Subcutaneous abdominal adipose tissue (tissue), 5 donors: ENCODE data around the gene ZNF462.

Experiments
- H3K27ac ChIP-seq: one replicate; pipeline ENCODE4 v1.7.0; 2013; ENCODE audit warnings: low read depth, mild to moderate bottlenecking, inconsistent platforms, low read length, moderate library complexity
- H3K27me3 ChIP-seq, 5 donors: one replicate each; pipeline ENCODE4 v1.7.0; 2013; ENCODE audit warnings: low read length in 5 of 5, inconsistent platforms in 1 of 5; ENCODE audit not compliant: control insufficient read depth in 5 of 5, insufficient read depth in 4 of 5
- H3K36me3 ChIP-seq, 5 donors: one replicate each; pipeline ENCODE4 v1.7.0; 2013; ENCODE audit warnings: low read length in 5 of 5; ENCODE audit not compliant: control insufficient read depth in 5 of 5, insufficient read depth in 5 of 5
- H3K4me1 ChIP-seq, 5 donors: one replicate each; pipeline ENCODE4 v1.7.0; 2013; ENCODE audit warnings: low read length in 5 of 5, mild to moderate bottlenecking in 3 of 5, moderate library complexity in 1 of 5; ENCODE audit not compliant: control insufficient read depth in 5 of 5, insufficient read depth in 5 of 5
- H3K4me3 ChIP-seq, 5 donors: one replicate each; pipeline ENCODE4 v1.7.0; 2013; ENCODE audit warnings: low read length in 5 of 5, low read depth in 1 of 5
- H3K9ac ChIP-seq, 5 donors: one replicate each; pipeline ENCODE4 v1.7.0; 2013; ENCODE audit warnings: low read length in 5 of 5, mild to moderate bottlenecking in 4 of 5, moderate library complexity in 3 of 5
- H3K9me3 ChIP-seq, 5 donors: one replicate each; pipeline ENCODE4 v1.7.0; 2013; ENCODE audit warnings: low read length in 5 of 5; ENCODE audit not compliant: control insufficient read depth in 5 of 5
- donor health status: healthy.
- donor health status: healthy.
- donor health status: healthy.
- donor health status: healthy.
- donor health status: healthy.

The ZNF462 gene

DNA sequence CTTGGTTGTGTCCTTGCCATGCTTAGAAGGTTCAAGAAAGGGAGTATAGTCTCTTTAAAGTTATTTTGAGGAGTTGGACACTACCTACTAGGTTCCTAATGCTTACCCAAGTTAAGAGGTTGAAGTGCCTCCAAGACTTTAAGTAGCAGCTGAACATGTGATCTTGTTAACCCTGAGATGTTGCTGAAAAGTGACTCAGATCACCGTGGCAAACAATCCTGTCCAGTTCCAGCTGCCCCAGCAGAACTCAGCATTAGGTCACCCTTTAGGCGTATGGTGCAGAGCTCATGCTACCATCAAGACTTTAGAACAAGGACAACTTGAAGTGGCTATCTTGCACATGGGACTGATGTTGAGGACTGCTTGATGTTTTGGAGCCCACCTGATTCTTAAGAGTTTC lies 22.5 kb downstream of the ZNF462 start:
- Histone ChIP-seq H3K9me3 (no peaks in the 10 kb centered on the region), H3K27me3 (no peaks in the 10 kb centered on the region), H3K9ac (no peak overlapping the region), H3K4me3 (no peak overlapping the region), H3K27ac (no peak overlapping the region), H3K4me1 (peaks cover 0 to 17% (median 6%) of the 10 kb centered on the region in 5 donors), H3K36me3 (no peaks in the 10 kb centered on the region)

DNA sequence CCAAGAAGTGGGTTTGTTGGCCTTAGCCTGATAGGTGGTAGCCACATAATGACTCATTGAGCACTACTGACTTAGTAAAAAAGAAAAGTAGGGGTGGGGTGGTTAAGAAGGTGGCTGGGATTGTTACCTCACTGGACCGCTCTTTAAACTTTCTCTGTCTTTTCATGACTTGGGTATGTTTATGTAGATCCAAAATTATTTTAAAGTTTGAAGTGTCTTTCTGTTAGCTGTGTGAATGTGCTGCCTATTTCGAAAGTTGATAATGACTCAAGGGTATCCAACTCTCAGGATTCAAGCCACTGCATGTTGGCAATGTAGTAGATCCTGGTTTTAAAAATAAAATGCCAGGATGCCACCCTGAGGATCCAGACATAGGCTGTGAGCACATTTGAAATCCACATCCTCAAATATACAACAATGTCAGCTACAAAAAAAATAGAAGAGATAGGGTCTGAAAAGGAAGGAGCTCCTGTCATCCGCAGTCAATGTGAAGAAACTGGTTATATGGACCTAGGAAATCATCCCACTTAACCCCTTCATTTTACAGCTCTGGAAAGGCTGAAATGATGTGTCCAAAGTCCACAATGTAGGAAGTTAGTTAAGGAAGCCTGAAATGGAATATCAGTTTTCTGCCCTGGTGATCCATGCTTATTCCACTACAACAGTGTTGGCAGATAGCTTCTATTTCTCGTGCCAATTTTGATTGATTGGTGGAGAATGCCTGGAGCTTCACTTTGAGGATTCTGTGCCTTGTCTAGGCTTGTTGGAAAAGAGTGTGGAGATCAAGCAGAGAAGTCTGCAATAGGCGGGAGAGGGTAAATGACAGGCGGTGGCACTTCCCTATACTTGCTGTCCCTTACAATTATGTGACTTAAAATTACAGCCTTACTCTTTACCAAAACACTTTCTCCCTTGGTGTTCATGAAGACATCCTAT lies 23.4 kb downstream of the ZNF462 start:
- Histone ChIP-seq H3K27ac (no peak overlapping the region), H3K27me3 (no peaks in the 10 kb centered on the region), H3K9ac (no peak overlapping the region), H3K4me3 (no peak overlapping the region), H3K9me3 (no peaks in the 10 kb centered on the region), H3K36me3 (no peaks in the 10 kb centered on the region), H3K4me1 (peaks cover 0 to 11% (median 6%) of the 10 kb centered on the region in 5 donors)

DNA sequence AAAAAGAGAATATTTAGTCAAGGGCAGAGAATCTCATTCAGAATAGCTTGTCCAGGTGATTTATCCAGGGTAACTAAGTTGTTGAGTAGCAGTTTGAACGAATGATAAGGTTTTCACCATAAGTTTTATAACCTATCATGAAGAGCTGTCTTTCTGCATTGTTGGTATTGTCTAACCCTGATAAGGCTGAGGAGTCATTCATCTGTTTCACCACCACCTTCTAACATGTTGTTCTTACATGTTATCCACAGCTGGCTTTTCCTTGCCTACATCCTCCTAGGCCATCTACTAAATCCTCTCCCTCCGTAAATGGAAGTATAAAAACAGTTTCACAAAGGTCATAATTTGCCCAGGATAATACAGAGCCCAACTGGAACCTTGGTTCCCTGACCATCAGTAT lies 24.1 kb downstream of the ZNF462 start:
- Histone ChIP-seq H3K27me3 (no peaks in the 10 kb centered on the region), H3K36me3 (no peaks in the 10 kb centered on the region), H3K4me1 (peaks cover 0 to 11% (median 8%) of the 10 kb centered on the region in 5 donors), H3K27ac (no peak overlapping the region), H3K9me3 (no peaks in the 10 kb centered on the region), H3K9ac (no peak overlapping the region), H3K4me3 (no peak overlapping the region)

DNA sequence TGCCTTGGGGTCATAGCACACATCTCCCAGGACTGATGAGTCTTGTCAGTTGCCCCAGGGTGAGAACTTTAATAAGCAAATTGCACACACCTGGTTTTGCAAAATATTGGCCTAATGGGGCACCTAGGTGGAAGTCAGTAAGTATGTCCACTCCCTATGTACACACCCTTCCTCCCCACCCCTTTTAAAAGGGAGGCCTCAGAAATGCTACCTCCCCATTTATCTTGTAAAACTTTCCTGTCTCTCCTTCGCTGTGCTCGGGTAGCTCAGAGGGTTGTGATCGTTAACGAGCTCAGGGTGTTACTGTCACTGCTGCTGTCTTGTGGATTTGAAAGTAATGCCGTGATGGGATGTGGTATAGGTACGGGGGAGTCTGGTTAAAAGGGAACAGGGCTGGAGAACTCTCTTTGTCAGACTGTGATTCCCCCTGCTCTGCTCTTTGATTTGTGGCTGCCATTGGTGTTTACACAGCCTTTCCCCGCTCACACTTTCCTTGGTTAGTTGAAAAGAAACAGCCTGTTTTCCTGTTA lies 26.2 kb downstream of the ZNF462 start:
- Histone ChIP-seq H3K4me3 (no peak overlapping the region), H3K27ac (no peak overlapping the region), H3K4me1 (peaks cover 0 to 20% (median 13%) of the 10 kb centered on the region in 5 donors)

DNA sequence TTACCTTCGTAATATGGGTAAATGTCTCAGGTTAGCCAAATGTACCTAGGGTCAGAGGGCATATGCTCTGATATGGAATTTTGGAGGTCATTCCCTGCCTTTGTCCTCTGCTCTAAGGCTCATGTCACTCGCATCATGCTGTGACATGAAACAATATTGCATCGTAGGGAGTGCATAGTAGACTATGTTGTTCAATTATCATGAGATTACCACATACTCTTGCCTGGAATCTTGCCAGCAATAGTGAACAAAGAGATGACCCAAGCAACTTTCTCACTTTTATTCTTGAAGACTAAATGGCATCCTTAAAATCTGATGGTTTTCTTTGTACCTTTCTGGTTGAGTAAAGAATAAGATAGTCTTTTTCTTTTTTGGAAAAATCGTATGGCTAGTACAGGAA lies 27.6 kb downstream of the ZNF462 start:
- Histone ChIP-seq H3K4me1 (peaks cover 0 to 17% (median 8%) of the 10 kb centered on the region in 5 donors), H3K27ac (no peak overlapping the region), H3K4me3 (no peak overlapping the region), H3K9ac (no peak overlapping the region), H3K9me3 (no peaks in the 10 kb centered on the region), H3K27me3 (no peaks in the 10 kb centered on the region), H3K36me3 (no peaks in the 10 kb centered on the region)

More for the DNA sequence above, 26.2 kb downstream of the ZNF462 start:
- Histone ChIP-seq H3K27me3 (no peaks in the 10 kb centered on the region), H3K9ac (no peak overlapping the region), H3K36me3 (no peaks in the 10 kb centered on the region), H3K9me3 (no peaks in the 10 kb centered on the region)

DNA sequence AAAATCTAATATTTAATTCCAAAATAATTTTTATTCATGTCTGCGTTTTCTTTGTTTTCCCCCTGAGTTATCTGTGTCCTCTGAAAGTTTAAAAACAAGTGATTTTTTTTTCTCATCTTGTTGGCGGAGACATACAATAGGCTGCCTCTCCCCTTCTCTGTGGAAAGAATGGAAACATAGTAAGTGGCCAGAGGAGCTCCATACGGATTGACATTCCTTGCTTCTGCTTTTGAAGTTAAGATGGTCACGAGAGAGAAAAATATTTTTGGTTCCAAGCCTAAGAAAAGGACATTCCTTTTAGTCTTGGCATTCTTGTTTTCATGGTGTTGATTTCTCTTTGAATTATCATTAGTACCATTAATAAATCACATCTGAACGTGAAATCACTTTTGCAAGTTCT lies 28.3 kb downstream of the ZNF462 start:
- Histone ChIP-seq H3K9ac (no peak overlapping the region), H3K27me3 (no peaks in the 10 kb centered on the region), H3K4me3 (no peak overlapping the region), H3K27ac (no peak overlapping the region), H3K9me3 (no peaks in the 10 kb centered on the region), H3K4me1 (peaks cover 0 to 17% (median 7%) of the 10 kb centered on the region in 5 donors), H3K36me3 (no peaks in the 10 kb centered on the region)

DNA sequence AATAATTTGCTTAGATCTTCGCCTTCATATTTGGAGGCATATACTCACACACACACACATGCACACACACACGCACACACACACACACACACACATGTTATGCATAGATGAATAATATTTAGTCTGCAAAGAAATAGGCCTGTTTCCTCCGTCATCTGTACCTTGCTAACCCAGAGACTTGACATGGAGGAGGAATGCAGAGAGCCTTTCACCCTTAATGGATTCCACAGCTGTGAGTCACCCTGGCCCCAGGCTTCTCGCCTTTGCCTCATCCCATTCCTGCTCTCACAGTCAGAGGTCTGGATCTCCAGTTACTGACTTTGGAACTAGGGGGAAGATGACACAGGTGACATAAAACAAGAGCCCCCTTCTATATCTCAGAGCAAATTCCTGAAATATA lies 29.7 kb downstream of the ZNF462 start:
- no peaks in the 10 kb centered on the region for H3K9me3 ChIP-seq
- H3K27me3 ChIP-seq, result no peaks in the 10 kb centered on the region
- no peaks in the 10 kb centered on the region for H3K36me3 ChIP-seq
- no peak overlapping the region for H3K9ac ChIP-seq
- no peak overlapping the region for H3K4me3 ChIP-seq
- H3K4me1 ChIP-seq, result peaks cover 0 to 25% (median 14%) of the 10 kb centered on the region in 5 donors
- peak overlapping the region; percentile 6 for H3K27ac ChIP-seq

DNA sequence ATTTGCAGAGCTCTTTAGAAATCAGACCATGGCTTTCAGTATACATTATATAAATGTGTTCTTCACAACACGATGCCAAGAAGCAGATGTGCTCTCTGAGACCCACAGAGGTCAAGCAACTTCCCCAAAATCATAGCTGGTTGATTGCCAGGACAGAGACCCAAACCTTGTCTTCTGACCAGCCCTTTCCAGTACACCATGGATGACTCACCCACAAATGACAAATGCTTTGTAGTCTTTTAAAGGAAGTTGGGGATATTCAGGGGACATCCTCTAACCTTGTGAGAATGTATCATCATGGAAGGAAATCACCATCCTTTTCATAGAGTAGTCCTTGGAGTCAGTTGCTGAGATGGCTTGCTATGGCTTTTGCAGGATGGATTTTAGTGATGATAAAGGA lies 30.1 kb downstream of the ZNF462 start:
- H3K27ac ChIP-seq, result peak overlapping the region; percentile 6
- H3K9me3 ChIP-seq, result no peaks in the 10 kb centered on the region
- H3K27me3 ChIP-seq, result no peaks in the 10 kb centered on the region
- H3K4me3 ChIP-seq, result no peak overlapping the region
- H3K36me3 ChIP-seq, result no peaks in the 10 kb centered on the region
- H3K4me1 ChIP-seq, result peaks cover 0 to 29% (median 18%) of the 10 kb centered on the region in 5 donors
- no peak overlapping the region for H3K9ac ChIP-seq

DNA sequence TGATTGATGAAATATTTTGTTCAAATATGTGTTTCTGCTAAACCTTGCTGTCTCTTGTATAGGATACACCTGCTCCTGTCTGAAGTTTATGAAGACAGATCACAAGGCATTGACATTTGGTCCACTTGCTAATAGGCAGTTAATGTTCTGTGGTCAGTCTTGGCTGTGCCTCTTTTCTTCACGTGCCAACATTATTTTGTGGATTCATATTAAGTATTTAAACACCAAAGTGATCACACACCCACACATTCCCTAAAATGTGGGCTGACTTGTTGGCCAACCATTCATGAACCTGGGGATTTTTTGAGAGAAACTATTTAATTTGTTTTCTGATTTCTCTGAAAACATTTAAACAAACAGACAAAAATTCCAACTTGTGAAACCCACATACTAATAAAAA lies 33.7 kb downstream of the ZNF462 start:
- Histone ChIP-seq H3K9me3 (peaks cover 0 to 5% (median 0%) of the 10 kb centered on the region in 5 donors), H3K36me3 (no peaks in the 10 kb centered on the region), H3K4me1 (peaks cover 0 to 26% (median 20%) of the 10 kb centered on the region in 5 donors), H3K4me3 (no peak overlapping the region), H3K27me3 (no peaks in the 10 kb centered on the region), H3K27ac (no peak overlapping the region), H3K9ac (no peak overlapping the region)

DNA sequence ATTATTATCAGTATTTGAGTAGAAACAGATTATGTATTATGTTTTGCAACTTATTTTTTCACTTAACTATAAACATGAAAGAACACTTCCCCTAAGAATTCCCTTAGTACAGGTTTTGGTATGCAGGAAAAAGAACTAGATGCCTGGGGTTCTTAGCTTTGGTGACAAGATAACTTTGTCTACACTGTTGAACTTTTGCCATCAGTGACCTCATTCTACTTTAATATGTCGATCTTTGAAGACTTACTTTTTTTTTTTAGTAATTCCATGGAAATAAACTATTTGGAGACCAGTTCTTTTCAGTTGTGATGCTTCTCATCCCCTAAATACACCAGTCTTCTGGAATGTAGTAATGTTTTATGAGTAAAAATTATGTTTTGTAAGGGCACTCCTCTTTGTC lies 34.3 kb downstream of the ZNF462 start:
- Histone ChIP-seq H3K9me3 (peaks cover 0 to 5% (median 0%) of the 10 kb centered on the region in 5 donors), H3K27ac (peak overlapping the region; percentile 11), H3K4me1 (peaks cover 0 to 26% (median 20%) of the 10 kb centered on the region in 5 donors)

More for the DNA sequence above, 34.3 kb downstream of the ZNF462 start:
- Histone ChIP-seq H3K4me3 (no peak overlapping the region), H3K36me3 (no peaks in the 10 kb centered on the region), H3K9ac (no peak overlapping the region), H3K27me3 (no peaks in the 10 kb centered on the region)
